ENCODE measurements around the gene SUSD6. TPM values are rescaled to one million over a fixed set of nuclear protein-coding genes. Genes with fewer than 3 reads are reported as not detected.
A peak's percentile ranks its signal among the peaks of the same experiment; 100 is the strongest.

Gene SUSD6
- total and polyA plus RNA-seq, 9 of the 15 experiments (the other 6 are each of a cell fraction or from before 2014, with no cell fraction given) = 2.9 to 20.7 (median 5.6) TPM

- TF ChIP-seq ELK1 (CRISPR knock-in tag; IDR thresholded peaks at IDR 0.05) (no peak), PHF20 (IDR thresholded peaks at IDR 0.05; ENCODE audit: partially characterized antibody) (no peak), ATF1 (CRISPR knock-in tag; IDR thresholded peaks at IDR 0.05) (no peak), ATF1 (tag; IDR thresholded peaks at IDR 0.05) (peak; percentile 69; the same call in 1 of the 2 replicates), MITF (IDR thresholded peaks at IDR 0.05) (no peak), TCF7 (IDR thresholded peaks at IDR 0.05; ENCODE audit: borderline replicate concordance) (no peak), ZNF277 (CRISPR knock-in tag; IDR thresholded peaks at IDR 0.05; ENCODE audit: borderline replicate concordance) (no peak), POLR3G (IDR thresholded peaks at IDR 0.05; ENCODE audit: extremely low read depth, insufficient read length, insufficient replicate concordance) (no peak), REST (IDR thresholded peaks at IDR 0.05; ENCODE audit: borderline replicate concordance) (no peak), REST (CRISPR knock-in tag; IDR thresholded peaks at IDR 0.05; ENCODE audit: low read depth) (no peak), HMG20A (CRISPR knock-in tag; conservative IDR thresholded peaks at IDR 0.05) (no peak), ETV1 (tag; conservative IDR thresholded peaks at IDR 0.05; ENCODE audit: low read depth) (peak; percentile 20; the same call in 1 of the 2 replicates), ZNF766 (CRISPR knock-in tag; conservative IDR thresholded peaks at IDR 0.05) (peak; percentile 87), USF1 (CRISPR knock-in tag; IDR thresholded peaks at IDR 0.05) (no peak), JUNB (CRISPR knock-in tag; conservative IDR thresholded peaks at IDR 0.05) (no peak)
Observed at GRCh38 chr14:69696633-69697557, 85.5 kb downstream of the SUSD6 start (continued).
